ENCODE measurements around the gene LYZL4. TPM values are rescaled to one million over a fixed set of nuclear protein-coding genes. Genes with fewer than 3 reads are reported as not detected.

LYZL4 gene
- total and polyA plus RNA-seq, 2 experiments from 2014 or later: not detected

DNA sequence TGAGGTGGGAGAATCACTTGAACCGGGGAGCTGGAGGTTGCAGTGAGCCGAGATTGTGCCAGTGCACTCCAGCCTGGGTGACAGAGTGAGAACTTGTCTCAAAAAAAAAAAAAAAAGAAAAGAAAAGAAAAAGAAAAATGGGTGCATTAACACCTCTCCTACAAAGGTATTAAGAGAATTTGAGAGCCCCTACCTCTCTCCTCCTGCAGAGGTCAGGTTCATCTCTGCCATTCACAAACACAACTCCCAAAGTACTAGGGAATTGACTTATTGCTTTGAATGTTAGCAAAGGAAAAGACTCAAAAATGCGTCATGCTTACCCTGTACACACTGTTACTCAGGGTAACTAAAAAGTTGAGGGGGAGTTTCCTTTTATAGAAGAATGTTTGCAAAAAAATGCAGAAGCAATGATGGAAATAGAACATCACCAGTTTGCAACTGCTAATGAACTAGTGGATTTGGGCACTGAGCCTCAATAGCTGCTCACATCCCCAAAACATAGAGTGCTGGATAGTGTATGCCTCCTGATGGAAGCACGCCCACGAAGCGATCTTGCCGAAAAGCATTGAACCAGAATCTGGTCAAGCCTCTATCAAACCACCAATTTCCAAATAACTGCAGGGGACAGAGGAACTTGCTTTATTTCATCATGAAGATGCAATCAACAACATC is 15.5 kb upstream of the LYZL4 start:
- no peak for DNase-seq
- H3K4me2 ChIP-seq (ENCODE audit: unreplicated experiment): no peak overlapping the region
- no peak overlapping the region for H2AFZ ChIP-seq
- in situ Hi-C loops (cut with MboI): loop anchor here (25.0 kb wide), 1 partner anchor 539 kb away; no protein-coding TSS in a partner anchor
- H3K27me3 ChIP-seq (replicated peaks; ENCODE audit: insufficient read depth): no peaks in the 10 kb centered on the region; the same call in 1 of the 2 replicates
- H4K20me1 ChIP-seq (ENCODE audit: insufficient read depth): no peaks in the 10 kb centered on the region
- H3K79me2 ChIP-seq (ENCODE audit: insufficient read depth): no peaks in the 10 kb centered on the region
- no peak overlapping the region for H3K4me3 ChIP-seq
- H3K27ac ChIP-seq: no peak overlapping the region
- no peaks in the 10 kb centered on the region for H3K9me3 ChIP-seq (ENCODE audit: low read depth)
- no peaks in the 10 kb centered on the region for H3F3A ChIP-seq (ENCODE audit: insufficient read depth)
- H3K9me2 ChIP-seq (ENCODE audit: insufficient read depth): no peaks in the 10 kb centered on the region
- H3K4me1 ChIP-seq (ENCODE audit: insufficient read depth): no peaks in the 10 kb centered on the region
- no peaks in the 10 kb centered on the region for H3K36me3 ChIP-seq (ENCODE audit: low read depth)
- no peak for TF ChIP-seq EZH2 (IDR thresholded peaks at IDR 0.05; ENCODE audit: insufficient read depth, poor library complexity, severe bottlenecking)
- WGBS, 2 experiments (ENCODE audit: low coverage in 1 of 2, low lambda C conversion rate in 2 of 2, missing lambda C conversion rate in 2 of 2): 50 to 62% methylated on average over 6 to 7 of the region's 7 CpGs
- no peak overlapping the region for H3K9ac ChIP-seq

DNA sequence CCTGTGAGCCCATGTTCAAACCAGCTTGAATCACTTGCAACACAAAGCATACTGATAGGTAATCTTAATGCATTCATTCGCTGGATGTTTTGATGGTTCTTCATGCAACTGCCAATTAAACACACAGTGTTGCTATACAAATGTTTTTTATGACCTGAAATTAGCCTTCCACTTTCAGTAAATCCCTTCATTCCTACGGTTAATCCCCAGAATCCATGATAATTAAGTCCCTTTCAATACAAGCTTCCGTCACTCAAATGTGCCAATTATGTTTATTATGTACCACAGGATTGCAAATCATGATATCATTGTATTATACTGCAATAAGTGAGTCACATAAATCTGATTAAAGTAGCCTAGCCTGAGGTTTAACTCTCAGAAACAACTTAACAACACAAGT is 14.5 kb upstream of the LYZL4 start:
- Histone ChIP-seq H3K79me2 (ENCODE audit: insufficient read depth) (no peaks in the 10 kb centered on the region), H3K4me1 (ENCODE audit: insufficient read depth) (no peaks in the 10 kb centered on the region), H3K9me3 (ENCODE audit: low read depth) (no peaks in the 10 kb centered on the region), H3K27ac (no peak overlapping the region), H2AFZ (no peak overlapping the region), H4K20me1 (ENCODE audit: insufficient read depth) (no peaks in the 10 kb centered on the region), H3K9me2 (ENCODE audit: insufficient read depth) (no peaks in the 10 kb centered on the region), H3K27me3 (replicated peaks; ENCODE audit: insufficient read depth) (no peaks in the 10 kb centered on the region; the same call in 1 of the 2 replicates), H3K36me3 (ENCODE audit: low read depth) (no peaks in the 10 kb centered on the region), H3K4me2 (ENCODE audit: unreplicated experiment) (no peak overlapping the region), H3F3A (ENCODE audit: insufficient read depth) (no peaks in the 10 kb centered on the region), H3K9ac (no peak overlapping the region), H3K4me3 (no peak overlapping the region)
- in situ Hi-C loops (cut with MboI): loop anchor here (25.0 kb wide), 1 partner anchor 538 kb away; no protein-coding TSS in a partner anchor
- DNase-seq: no peak
- 44% methylated on average over 3 of the region's 3 CpGs for WGBS, 2 experiments (ENCODE audit: low coverage in 1 of 2, low lambda C conversion rate in 2 of 2, missing lambda C conversion rate in 2 of 2)
- TF ChIP-seq EZH2phosphoT487 (IDR thresholded peaks at IDR 0.05; ENCODE audit: insufficient read depth, low read depth) (no peak), EZH2 (IDR thresholded peaks at IDR 0.05; ENCODE audit: insufficient read depth, poor library complexity, severe bottlenecking) (no peak)

DNA sequence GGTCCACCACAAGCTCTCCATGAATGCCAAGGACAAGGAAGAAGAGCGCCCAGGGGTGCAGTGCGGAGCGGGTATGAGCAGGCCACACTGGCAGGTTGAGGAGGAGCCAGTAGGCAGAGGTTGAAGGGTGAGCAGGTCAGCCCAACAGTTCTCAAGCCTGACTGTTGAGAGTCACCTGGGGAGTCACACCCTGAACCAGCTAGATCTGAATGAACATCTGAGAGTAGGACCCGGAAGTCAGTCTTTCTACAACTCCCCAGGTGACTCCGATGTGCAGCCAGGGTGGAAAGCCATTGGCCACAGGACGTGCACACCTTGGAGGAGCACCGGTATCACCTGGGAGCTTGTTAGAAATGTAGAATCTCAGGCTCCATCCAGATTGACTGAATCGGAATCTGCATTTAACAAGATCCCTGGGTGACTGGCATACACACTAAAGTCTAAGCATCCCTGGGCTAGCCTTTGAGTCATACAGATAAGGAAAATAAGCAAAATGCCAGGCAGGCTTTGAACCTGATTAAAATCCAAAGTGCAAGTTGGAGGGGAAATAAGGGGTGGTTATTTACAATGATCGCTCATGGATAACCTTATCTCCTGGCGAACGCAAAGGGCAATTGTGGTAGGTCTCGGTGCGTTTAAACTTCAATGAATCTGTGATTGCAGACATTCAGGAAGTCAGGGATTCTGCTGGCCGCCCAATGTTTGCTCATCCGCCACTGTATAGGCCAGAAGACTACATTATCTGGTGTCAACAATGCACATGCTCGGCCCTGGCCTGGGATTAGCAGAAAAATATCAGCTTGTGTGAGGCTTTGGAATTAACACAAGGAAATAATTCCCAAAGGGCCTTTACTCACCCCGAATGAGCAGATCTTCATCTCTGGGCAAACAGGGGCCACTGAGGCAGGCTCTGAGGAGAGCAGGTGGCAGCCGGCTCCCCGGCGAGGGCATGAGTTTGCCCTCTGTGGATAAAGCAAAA is 11.7 kb upstream of the LYZL4 start:
- Histone ChIP-seq H3K4me3 (no peak overlapping the region), H3K9ac (no peak overlapping the region), H3K9me3 (ENCODE audit: low read depth) (no peaks in the 10 kb centered on the region), H3K79me2 (ENCODE audit: insufficient read depth) (no peaks in the 10 kb centered on the region), H3F3A (ENCODE audit: insufficient read depth) (no peaks in the 10 kb centered on the region), H3K27ac (no peak overlapping the region), H3K36me3 (ENCODE audit: low read depth) (no peaks in the 10 kb centered on the region), H2AFZ (no peak overlapping the region), H3K4me1 (ENCODE audit: insufficient read depth) (no peaks in the 10 kb centered on the region), H4K20me1 (ENCODE audit: insufficient read depth) (no peaks in the 10 kb centered on the region), H3K27me3 (replicated peaks; ENCODE audit: insufficient read depth) (no peaks in the 10 kb centered on the region; the same call in 1 of the 2 replicates), H3K9me2 (ENCODE audit: insufficient read depth) (no peaks in the 10 kb centered on the region), H3K4me2 (ENCODE audit: unreplicated experiment) (no peak overlapping the region)
- in situ Hi-C loops (cut with MboI): no loop called here
- TF ChIP-seq EZH2 (IDR thresholded peaks at IDR 0.05; ENCODE audit: insufficient read depth, poor library complexity, severe bottlenecking): no peak
- TF ChIP-seq EZH2phosphoT487 (IDR thresholded peaks at IDR 0.05; ENCODE audit: insufficient read depth, low read depth): no peak
- 63 to 64% methylated on average over 20 of the region's 20 CpGs for WGBS, 2 experiments (ENCODE audit: low coverage in 1 of 2, low lambda C conversion rate in 2 of 2, missing lambda C conversion rate in 2 of 2)
- DNase-seq: no peak

DNA sequence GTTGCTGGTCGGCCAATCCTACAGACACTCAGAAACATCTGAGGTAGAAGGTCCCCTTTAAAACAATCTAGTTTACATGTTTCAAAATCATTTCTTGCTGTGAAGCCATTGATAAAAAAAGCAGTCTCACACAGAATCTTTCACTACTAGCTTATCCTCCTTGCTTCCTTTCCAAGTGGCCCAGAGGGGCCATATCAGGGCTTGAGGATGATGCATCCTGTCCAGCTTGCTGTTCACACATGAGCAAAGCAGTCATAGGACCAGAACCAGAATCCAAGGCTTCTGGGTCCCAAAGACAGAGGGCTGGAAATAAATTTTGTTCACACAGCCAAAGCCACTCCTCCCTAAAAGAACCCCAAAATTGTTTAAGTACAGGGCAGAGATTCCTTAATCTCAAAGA is 9.2 kb upstream of the LYZL4 start:
- in situ Hi-C loops (cut with MboI): no loop called here
- 33 to 55% methylated on average over 1 of the region's 1 CpG for WGBS, 2 experiments (ENCODE audit: low coverage in 1 of 2, low lambda C conversion rate in 2 of 2, missing lambda C conversion rate in 2 of 2)
- H3K4me1 ChIP-seq (ENCODE audit: insufficient read depth): no peaks in the 10 kb centered on the region

More for the DNA sequence above, 9.2 kb upstream of the LYZL4 start:
- H3K27me3 ChIP-seq (replicated peaks; ENCODE audit: insufficient read depth): peaks cover 3% of the 10 kb centered on the region; the same call in 1 of the 2 replicates
- no peaks in the 10 kb centered on the region for H3K79me2 ChIP-seq (ENCODE audit: insufficient read depth)
- H3K36me3 ChIP-seq (ENCODE audit: low read depth): no peaks in the 10 kb centered on the region
- no peaks in the 10 kb centered on the region for H3K9me3 ChIP-seq (ENCODE audit: low read depth)
- H3K9ac ChIP-seq: no peak overlapping the region
- no peak overlapping the region for H3K4me2 ChIP-seq (ENCODE audit: unreplicated experiment)
- no peak overlapping the region for H3K27ac ChIP-seq
- TF ChIP-seq EZH2phosphoT487 (IDR thresholded peaks at IDR 0.05; ENCODE audit: insufficient read depth, low read depth): no peak
- no peak for TF ChIP-seq EZH2 (IDR thresholded peaks at IDR 0.05; ENCODE audit: insufficient read depth, poor library complexity, severe bottlenecking)
- no peaks in the 10 kb centered on the region for H4K20me1 ChIP-seq (ENCODE audit: insufficient read depth)
- no peaks in the 10 kb centered on the region for H3F3A ChIP-seq (ENCODE audit: insufficient read depth)
- no peak overlapping the region for H3K4me3 ChIP-seq
- DNase-seq: no peak
- no peaks in the 10 kb centered on the region for H3K9me2 ChIP-seq (ENCODE audit: insufficient read depth)
- H2AFZ ChIP-seq: no peak overlapping the region
